ENCODE results near the gene USP24.

- TF ChIP-seq CTCF (IDR thresholded peaks at IDR 0.05) (no peak), EZH2 (IDR thresholded peaks at IDR 0.05) (no peak)
Observed at GRCh38 chr1:55084257-55084656, 130.9 kb downstream of the USP24 start.
